Mucosa of rectum (tissue), 2 donors: ENCODE measurements around the gene ZFYVE16.
"Not testable (repeated sequence)": the region's sequence is repeated elsewhere in the genome, so short reads cannot be mapped to it uniquely, and the experiment has no call there.

Experiments
- H3K27ac ChIP-seq, 2 donors: one replicate each; pipeline ENCODE4 v1.7.0; 2013; ENCODE audit warnings: inconsistent platforms in 2 of 2, low read depth in 2 of 2, low read length in 2 of 2
- H3K27me3 ChIP-seq, 2 donors: one replicate each; pipeline ENCODE4 v1.7.0; 2013; ENCODE audit warnings: low read length in 2 of 2; ENCODE audit not compliant: control insufficient read depth in 2 of 2, insufficient read depth in 2 of 2
- H3K36me3 ChIP-seq, 2 donors: one replicate each; pipeline ENCODE4 v1.7.0; 2013; ENCODE audit warnings: low read length in 2 of 2; ENCODE audit not compliant: control insufficient read depth in 2 of 2, insufficient read depth in 2 of 2
- H3K4me1 ChIP-seq, 2 donors: one replicate each; pipeline ENCODE4 v1.7.0; 2013; ENCODE audit warnings: low read length in 2 of 2, mild to moderate bottlenecking in 1 of 2; ENCODE audit not compliant: control insufficient read depth in 2 of 2, insufficient read depth in 2 of 2
- H3K4me3 ChIP-seq, 2 donors: one replicate each; pipeline ENCODE4 v1.7.0; 2013; ENCODE audit warnings: low read length in 2 of 2
- H3K9ac ChIP-seq, 2 donors: one replicate each; pipeline ENCODE4 v1.7.0; 2013; ENCODE audit warnings: low read length in 2 of 2, low read depth in 1 of 2, mild to moderate bottlenecking in 1 of 2
- H3K9me3 ChIP-seq, 2 donors: one replicate each; pipeline ENCODE4 v1.7.0; 2013; ENCODE audit warnings: low read length in 2 of 2; ENCODE audit not compliant: control insufficient read depth in 2 of 2
- donor health status: healthy.
- donor health status: Normal muscosa, but diverticular disease.

The ZFYVE16 gene

DNA sequence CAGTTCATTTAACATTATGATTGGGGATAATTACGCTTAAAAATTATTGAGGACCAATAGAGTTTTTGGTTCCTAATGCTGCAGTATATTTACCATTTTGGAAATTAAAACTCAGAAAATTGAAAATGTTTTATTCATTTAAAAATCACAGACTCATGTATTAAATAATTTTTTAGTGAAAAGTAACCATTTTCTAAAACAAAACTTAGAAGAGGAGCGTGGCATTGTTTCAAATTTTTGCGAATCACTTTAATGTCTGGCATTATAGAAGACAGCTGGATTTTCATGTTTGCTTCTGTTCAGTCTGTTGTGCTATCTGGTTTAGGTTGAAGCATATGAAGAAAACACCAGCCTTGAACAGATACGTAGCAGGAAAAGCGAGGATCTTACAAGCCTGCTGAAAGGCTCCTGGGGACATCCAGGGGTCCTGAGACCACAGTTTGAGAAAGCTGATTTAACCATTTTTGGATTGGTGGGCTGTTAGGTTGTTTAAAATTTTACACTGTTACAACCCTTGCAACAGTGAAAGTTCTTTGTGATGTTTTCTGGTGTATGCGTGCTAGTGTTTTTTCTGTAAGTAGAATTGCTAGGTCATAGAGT lies 1.6 kb downstream of the ZFYVE16 start:
- Histone ChIP-seq H3K36me3 (no peaks in the 10 kb centered on the region), H3K27ac (no peak overlapping the region), H3K9ac (peak overlapping the region in 1 of 2 donors; percentile 97), H3K9me3 (no peaks in the 10 kb centered on the region), H3K4me3 (peak overlapping the region in 1 of 2 donors; percentile 91), H3K4me1 (peaks cover 6 to 18% of the 10 kb centered on the region in 2 donors), H3K27me3 (no peaks in the 10 kb centered on the region)

DNA sequence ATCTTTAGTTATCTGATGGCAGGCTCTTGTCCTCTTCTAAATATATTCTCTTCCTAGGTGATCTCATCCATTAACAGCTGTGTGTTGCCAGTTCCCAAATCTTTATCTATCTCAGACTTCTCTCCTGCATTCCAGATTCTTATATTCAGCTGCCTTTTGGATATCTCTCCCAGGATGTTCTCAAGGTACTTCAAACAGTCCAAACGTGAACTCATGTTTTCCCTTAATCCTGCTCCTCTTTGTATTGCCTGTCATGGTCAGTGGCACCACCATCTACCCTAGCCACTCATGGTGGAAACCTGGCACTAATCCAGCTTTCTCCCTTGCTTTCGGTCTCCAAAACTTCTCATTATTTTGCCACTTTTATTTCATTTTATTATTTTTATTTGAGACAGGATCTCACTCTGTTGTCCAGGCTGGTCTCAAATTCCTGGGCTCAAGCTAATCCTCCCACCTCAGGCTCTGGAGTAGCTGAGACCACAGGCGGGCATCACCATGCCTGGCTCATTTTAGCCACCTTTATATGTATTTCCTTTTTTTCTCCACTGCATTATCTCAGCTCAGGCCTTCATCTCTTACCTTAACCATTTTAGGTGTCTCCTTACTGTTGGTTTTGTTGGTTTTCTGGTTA lies 3.8 kb downstream of the ZFYVE16 start:
- H3K27ac ChIP-seq: no peak overlapping the region
- H3K4me3 ChIP-seq: no peak overlapping the region
- H3K9ac ChIP-seq: no peak overlapping the region
- H3K9me3 ChIP-seq: no peaks in the 10 kb centered on the region
- peaks cover 6 to 17% of the 10 kb centered on the region in 2 donors for H3K4me1 ChIP-seq
- H3K27me3 ChIP-seq: no peaks in the 10 kb centered on the region
- no peaks in the 10 kb centered on the region for H3K36me3 ChIP-seq

DNA sequence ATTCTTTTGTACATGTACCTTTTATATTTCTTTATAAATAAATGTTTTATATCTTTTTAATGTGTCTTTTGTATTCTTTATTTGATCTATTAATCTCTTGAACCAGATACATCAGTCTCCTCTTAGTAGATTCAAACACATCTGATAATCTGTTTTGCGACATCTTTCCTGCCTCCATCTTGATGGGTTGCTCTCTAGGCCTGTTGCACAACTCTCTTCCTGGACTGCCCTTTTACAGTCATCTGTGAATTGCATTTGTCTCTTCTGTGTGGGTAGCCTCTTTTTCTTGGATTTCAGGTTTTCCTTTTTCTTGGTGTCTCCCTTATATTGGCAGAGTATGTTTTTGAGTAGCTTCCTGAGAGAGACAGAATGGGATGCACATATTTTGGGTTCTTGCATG lies 6.2 kb downstream of the ZFYVE16 start:
- no peaks in the 10 kb centered on the region for H3K36me3 ChIP-seq
- no peaks in the 10 kb centered on the region for H3K27me3 ChIP-seq
- H3K4me1 ChIP-seq: peaks cover under 1 to 8% of the 10 kb centered on the region in 2 donors
- no peaks in the 10 kb centered on the region for H3K9me3 ChIP-seq
- H3K4me3 ChIP-seq: no peak overlapping the region
- H3K9ac ChIP-seq: no peak overlapping the region
- no peak overlapping the region for H3K27ac ChIP-seq

DNA sequence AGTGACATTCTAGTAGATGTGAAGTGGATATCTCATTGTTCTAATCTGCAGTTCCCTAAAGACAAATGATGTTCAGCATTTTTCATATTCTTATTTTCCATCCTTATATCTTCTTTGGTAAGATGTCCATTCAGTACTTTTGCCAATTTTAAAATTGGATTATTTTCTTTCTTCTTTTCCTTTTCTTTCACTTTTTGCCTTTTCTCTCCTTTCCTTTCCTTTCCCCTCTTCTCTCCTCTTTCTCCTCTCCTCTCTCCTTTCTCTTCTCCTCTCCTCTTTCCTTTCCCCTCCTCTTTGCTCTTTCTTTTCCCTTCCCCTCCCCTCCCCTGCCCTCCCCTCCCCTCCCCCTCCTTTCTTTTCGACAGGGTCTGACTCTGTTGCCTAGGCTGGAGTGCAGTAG lies 10.1 kb downstream of the ZFYVE16 start:
- H3K27ac ChIP-seq: no peak overlapping the region
- H3K9me3 ChIP-seq: no peaks in the 10 kb centered on the region
- H3K9ac ChIP-seq: no peak overlapping the region
- no peaks in the 10 kb centered on the region for H3K4me1 ChIP-seq
- no peaks in the 10 kb centered on the region for H3K36me3 ChIP-seq
- no peak overlapping the region for H3K4me3 ChIP-seq
- H3K27me3 ChIP-seq: no peaks in the 10 kb centered on the region

DNA sequence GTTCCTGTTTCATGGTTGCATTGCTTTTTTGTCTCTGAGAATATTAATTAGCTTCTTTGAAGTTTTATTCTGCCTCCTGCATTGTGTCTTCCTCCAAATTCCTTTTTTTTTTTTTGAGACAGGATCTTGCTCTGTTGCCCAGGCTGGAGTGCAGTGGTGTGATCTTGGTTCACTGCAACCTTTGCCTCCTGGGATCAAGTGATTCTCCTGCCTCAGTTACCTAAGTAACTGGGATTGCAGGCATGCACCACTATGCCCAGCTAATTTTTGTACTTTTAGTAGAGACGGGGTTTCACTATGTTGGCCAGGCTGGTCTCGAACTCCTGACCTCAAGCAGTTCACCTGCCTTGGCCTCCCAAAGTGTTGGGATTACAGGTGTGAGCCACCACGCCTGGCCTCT lies 16.5 kb downstream of the ZFYVE16 start:
- not testable (repeated sequence) for H3K4me3 ChIP-seq, H3K9me3 ChIP-seq, H3K4me1 ChIP-seq, H3K36me3 ChIP-seq, H3K27ac ChIP-seq, H3K27me3 ChIP-seq, H3K9ac ChIP-seq

DNA sequence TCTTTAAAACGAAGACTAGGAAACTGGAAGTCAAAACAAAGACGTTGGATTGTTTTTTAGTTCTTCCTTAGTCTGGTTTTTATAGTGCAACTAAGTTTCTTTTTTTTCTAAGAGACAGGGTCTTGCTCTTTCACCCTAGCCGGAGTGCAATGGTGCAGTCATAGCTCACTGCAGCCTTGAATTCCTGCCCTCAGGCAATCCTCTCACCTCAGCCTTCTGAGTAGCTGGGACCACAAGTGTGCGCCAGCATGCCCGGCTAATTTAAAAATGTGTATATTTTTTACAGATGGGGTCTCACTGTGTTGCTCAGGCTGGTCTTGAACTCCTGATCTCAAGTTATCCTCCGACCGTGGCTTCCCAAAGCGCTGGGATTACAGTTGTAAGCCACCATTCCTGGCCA lies 27.6 kb downstream of the ZFYVE16 start:
- H3K4me1 ChIP-seq: no peaks in the 10 kb centered on the region
- no peaks in the 10 kb centered on the region for H3K27me3 ChIP-seq
- no peaks in the 10 kb centered on the region for H3K9me3 ChIP-seq
- no peak overlapping the region for H3K4me3 ChIP-seq
- no peak overlapping the region for H3K27ac ChIP-seq
- peaks cover 20 to 30% of the 10 kb centered on the region in 2 donors for H3K36me3 ChIP-seq
- no peak overlapping the region for H3K9ac ChIP-seq

DNA sequence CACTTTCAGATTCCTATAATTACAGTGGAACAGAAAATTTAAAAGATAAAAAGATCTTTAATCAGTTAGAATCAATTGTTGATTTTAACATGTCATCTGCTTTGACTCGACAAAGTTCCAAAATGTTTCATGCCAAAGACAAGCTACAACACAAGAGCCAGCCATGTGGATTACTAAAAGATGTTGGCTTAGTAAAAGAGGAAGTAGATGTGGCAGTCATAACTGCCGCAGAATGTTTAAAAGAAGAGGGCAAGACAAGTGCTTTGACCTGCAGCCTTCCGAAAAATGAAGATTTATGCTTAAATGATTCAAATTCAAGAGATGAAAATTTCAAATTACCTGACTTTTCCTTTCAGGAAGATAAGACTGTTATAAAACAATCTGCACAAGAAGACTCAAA lies 29.5 kb downstream of the ZFYVE16 start:
- no peak overlapping the region for H3K27ac ChIP-seq
- H3K9me3 ChIP-seq: no peaks in the 10 kb centered on the region
- H3K9ac ChIP-seq: no peak overlapping the region
- H3K36me3 ChIP-seq: peaks cover 23 to 39% of the 10 kb centered on the region in 2 donors
- H3K4me3 ChIP-seq: no peak overlapping the region
- H3K27me3 ChIP-seq: no peaks in the 10 kb centered on the region
- H3K4me1 ChIP-seq: no peaks in the 10 kb centered on the region

DNA sequence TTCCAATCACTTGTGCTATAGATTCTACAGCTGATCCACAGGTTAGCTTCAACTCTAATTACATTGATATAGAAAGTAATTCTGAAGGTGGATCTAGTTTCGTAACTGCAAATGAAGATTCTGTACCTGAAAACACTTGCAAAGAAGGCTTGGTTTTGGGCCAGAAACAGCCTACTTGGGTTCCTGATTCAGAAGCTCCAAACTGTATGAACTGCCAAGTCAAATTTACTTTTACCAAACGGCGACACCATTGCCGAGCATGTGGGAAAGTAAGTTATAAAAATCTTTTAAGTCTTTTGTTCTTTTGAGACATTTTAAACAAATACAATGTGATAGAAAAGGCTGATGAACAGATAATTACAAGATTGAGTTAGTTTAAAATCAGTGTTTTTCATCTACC lies 30.9 kb downstream of the ZFYVE16 start:
- Histone ChIP-seq H3K27me3 (no peaks in the 10 kb centered on the region), H3K27ac (no peak overlapping the region), H3K9ac (no peak overlapping the region), H3K4me1 (no peaks in the 10 kb centered on the region), H3K9me3 (no peaks in the 10 kb centered on the region), H3K36me3 (peaks cover 29 to 50% of the 10 kb centered on the region in 2 donors), H3K4me3 (no peak overlapping the region)

DNA sequence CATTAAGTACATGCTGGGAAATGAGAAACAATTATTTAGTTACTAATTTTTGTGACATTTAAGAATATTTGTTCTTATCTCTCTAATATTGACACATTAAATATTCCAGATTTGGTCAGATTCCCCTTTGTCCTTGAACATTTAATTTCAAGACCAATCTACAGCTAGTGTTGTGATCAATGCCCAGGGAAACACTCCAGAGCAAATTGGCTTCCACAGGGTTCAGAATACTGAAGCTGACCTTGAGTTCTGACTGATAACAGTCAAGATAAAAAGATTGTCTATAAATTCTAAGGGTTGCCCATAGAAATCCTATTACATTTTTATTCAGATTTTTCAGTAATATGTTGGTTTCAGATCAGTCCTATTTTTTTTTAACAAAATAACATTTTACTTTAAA lies 31.3 kb downstream of the ZFYVE16 start:
- Histone ChIP-seq H3K27ac (no peak overlapping the region), H3K36me3 (peaks cover 29 to 54% of the 10 kb centered on the region in 2 donors)

DNA sequence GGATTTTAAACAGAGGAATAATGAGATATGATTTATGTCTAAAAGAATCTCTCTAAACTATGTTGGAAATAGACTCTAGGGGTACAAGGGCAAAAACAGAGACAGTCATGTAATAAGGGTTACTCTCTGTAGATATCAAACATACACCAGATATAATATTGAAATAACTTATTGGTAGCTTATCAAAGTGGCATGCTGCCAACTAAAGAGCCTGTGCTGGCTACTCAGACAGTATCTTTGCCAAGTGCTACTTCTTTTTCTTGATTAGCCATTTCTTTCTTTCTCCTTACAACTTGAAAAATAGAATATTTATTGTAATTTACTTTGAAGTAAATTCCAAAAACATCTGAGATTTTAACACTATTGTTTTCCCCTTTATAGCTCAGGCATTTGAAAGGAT lies 34.9 kb downstream of the ZFYVE16 start:
- H3K9ac ChIP-seq: no peak overlapping the region
- no peaks in the 10 kb centered on the region for H3K4me1 ChIP-seq
- H3K27ac ChIP-seq: no peak overlapping the region
- H3K9me3 ChIP-seq: no peaks in the 10 kb centered on the region
- H3K36me3 ChIP-seq: peaks cover 17 to 38% of the 10 kb centered on the region in 2 donors
- H3K27me3 ChIP-seq: no peaks in the 10 kb centered on the region
- H3K4me3 ChIP-seq: no peak overlapping the region

More for the DNA sequence above, 31.3 kb downstream of the ZFYVE16 start:
- no peak overlapping the region for H3K4me3 ChIP-seq
- H3K9me3 ChIP-seq: no peaks in the 10 kb centered on the region
- no peaks in the 10 kb centered on the region for H3K27me3 ChIP-seq
- no peak overlapping the region for H3K9ac ChIP-seq
- H3K4me1 ChIP-seq: no peaks in the 10 kb centered on the region
